GOT3 (cell line): ENCODE data around the gene LGR4.

ENCODE experiments used
- DNase-seq: peaks from one replicate; lab custom pipeline; 2025; ENCODE audit warnings: mixed read lengths; lab: John Stamatoyannopoulos, UW

The LGR4 gene

GRCh38 chr11:27427183-27427980 is 45.2 kb downstream of the LGR4 start:
- no peak for DNase-seq

- no peak for DNase-seq
Measured at GRCh38 chr11:27425814-27426213, 46.8 kb downstream of the LGR4 start.

GRCh38 chr11:27423125-27423524 is 49.5 kb downstream of the LGR4 start:
- DNase-seq: peak; percentile 40

- no peak for DNase-seq
Measured at GRCh38 chr11:27421819-27422494, 50.6 kb downstream of the LGR4 start.

- DNase-seq: no peak
Measured at GRCh38 chr11:27420722-27421572, 51.6 kb downstream of the LGR4 start.

GRCh38 chr11:27420217-27420616 is 52.4 kb downstream of the LGR4 start:
- DNase-seq: no peak

- no peak for DNase-seq
Measured at GRCh38 chr11:27418356-27418755, 54.2 kb downstream of the LGR4 start.

GRCh38 chr11:27416568-27417176 is 55.9 kb downstream of the LGR4 start:
- DNase-seq: no peak

GRCh38 chr11:27414644-27415043 is 57.9 kb downstream of the LGR4 start:
- no peak for DNase-seq

- no peak for DNase-seq
Measured at GRCh38 chr11:27413218-27413617, 59.4 kb downstream of the LGR4 start.

- DNase-seq: no peak
Measured at GRCh38 chr11:27412192-27412691, 60.3 kb downstream of the LGR4 start.

GRCh38 chr11:27411328-27411727 is 61.3 kb downstream of the LGR4 start:
- no peak for DNase-seq

- no peak for DNase-seq
Measured at GRCh38 chr11:27410272-27410671, 62.3 kb downstream of the LGR4 start.

- DNase-seq: no peak
Measured at GRCh38 chr11:27409742-27410141, 62.8 kb downstream of the LGR4 start.

GRCh38 chr11:27409049-27409448 is 63.5 kb downstream of the LGR4 start:
- no peak for DNase-seq

- DNase-seq: no peak
Measured at GRCh38 chr11:27408246-27408800, 64.3 kb downstream of the LGR4 start.

- DNase-seq: no peak
Measured at GRCh38 chr11:27406498-27407354, 65.9 kb downstream of the LGR4 start.

GRCh38 chr11:27405134-27405533 is 67.5 kb downstream of the LGR4 start:
- DNase-seq: no peak

- no peak for DNase-seq
Measured at GRCh38 chr11:27404427-27404826, 68.2 kb downstream of the LGR4 start.

- DNase-seq: no peak
Measured at GRCh38 chr11:27403195-27403594, 69.4 kb downstream of the LGR4 start.

GRCh38 chr11:27402450-27402849 is 70.1 kb downstream of the LGR4 start:
- no peak for DNase-seq
